SH-SY5Y (cell line): ENCODE data around the gene C13orf46.

Experiments
- GATA2 ChIP-seq: IDR thresholded peaks from 2 replicates; pipeline ENCODE4 v1.6.1; 2011; ENCODE audit warnings: mild to moderate bottlenecking, low read depth, low read length
- GATA3 ChIP-seq: IDR thresholded peaks from 2 replicates; pipeline ENCODE4 v1.6.1; 2011; ENCODE audit warnings: low read depth, mild to moderate bottlenecking, low read length, moderate library complexity

- TF ChIP-seq GATA2: no peak
- TF ChIP-seq GATA3: no peak
These were observed 57.5 kb downstream of the C13orf46 start for GRCh38 chr13:113916330-113916815.
